ENCODE results near the gene QDPR. TPM values are rescaled to one million over a fixed set of nuclear protein-coding genes. Genes with fewer than 3 reads are reported as not detected.

The QDPR gene
- polyA plus RNA-seq, 1 of the 3 experiments (the other 2 are of a cell fraction), result 83.1 TPM

- TF ChIP-seq USF2 (IDR thresholded peaks at IDR 0.05; ENCODE audit: borderline replicate concordance, low read depth, low read length), result no peak
- TF ChIP-seq EP300 (IDR thresholded peaks at IDR 0.05; ENCODE audit: borderline replicate concordance in 1 of 2, low read depth in 1 of 2, low read length in 1 of 2), result no peak
These were observed 38.7 kb upstream of the QDPR start (continued) for GRCh38 chr4:17550549-17550948.

DNA sequence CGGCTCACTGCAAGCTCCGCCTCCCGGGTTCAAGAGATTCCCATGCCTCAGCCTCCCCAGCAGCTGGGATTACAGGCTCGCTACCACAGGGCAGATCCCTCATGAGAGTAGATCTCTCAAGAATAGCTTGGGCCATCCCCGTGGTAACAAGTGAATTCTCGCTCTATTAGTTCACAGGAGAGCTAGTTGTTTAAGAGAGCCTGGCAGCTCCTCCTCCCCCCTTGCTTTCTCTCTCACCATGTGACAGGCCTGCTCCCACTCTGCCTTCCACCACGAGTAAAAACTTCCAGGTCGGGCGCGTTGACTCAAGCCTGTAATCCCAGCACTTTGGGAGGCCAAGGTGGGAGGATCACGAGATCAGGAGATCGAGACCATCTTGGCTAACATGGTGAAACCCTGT is 34.8 kb upstream of the QDPR start:
- Histone ChIP-seq H3K9me2 (no peaks in the 10 kb centered on the region), H3K9me3 (no peaks in the 10 kb centered on the region), H3K4me1 (ENCODE audit: control insufficient read depth in 1 of 2, insufficient read depth in 2 of 2, low read depth in 1 of 2, low read length in 1 of 2) (peaks cover 0 to 3% of the 10 kb centered on the region in 2 experiments; a peak in 1 of 4 replicates), H2AFZ (ENCODE audit: low read depth) (no peak overlapping the region), H3K27me3 (ENCODE audit: insufficient read depth) (no peaks in the 10 kb centered on the region; the same call in 1 of the 2 replicates), H3K4me2 (no peak overlapping the region), H4K20me1 (ENCODE audit: insufficient read depth) (no peaks in the 10 kb centered on the region), H3F3A (replicated peaks; ENCODE audit: insufficient read depth) (no peaks in the 10 kb centered on the region), H3K79me2 (ENCODE audit: insufficient read depth) (no peaks in the 10 kb centered on the region), H3K36me3 (replicated peaks in 1 of 2; ENCODE audit: control insufficient read depth in 1 of 2, insufficient read depth in 2 of 2, low read length in 1 of 2) (no peaks in the 10 kb centered on the region), H3K4me3 (ENCODE audit: low read depth in 2 of 2, low read length in 1 of 2) (no peak overlapping the region), H3K9ac (no peak overlapping the region), H3K27ac (ENCODE audit: low read depth in 2 of 2, low read length in 1 of 2) (no peak overlapping the region)
- ChIA-PET CTCF (interaction anchor here (1.1 to 4.8 kb wide), 4 partner anchors 28 to 262 kb away, joined by 3 to 44 read pairs (median 4); partner anchors contain the start of genes DCAF16 and NCAPG), POLR2A (interaction anchor here (0.7 kb wide), 1 partner anchor 35 kb away, joined by 9 read pairs; the partner anchor contains the start of gene QDPR)
- 92% methylated on average over 6 of the region's 12 CpGs for WGBS (ENCODE audit: low lambda C conversion rate)
- DNase-seq, result no peak
- TF ChIP-seq REST (IDR thresholded peaks at IDR 0.05; ENCODE audit: low read depth, low read length), result no peak
- no peak for TF ChIP-seq RXRA (IDR thresholded peaks at IDR 0.05; ENCODE audit: borderline replicate concordance, low read depth)
- no peak for TF ChIP-seq JUND (IDR thresholded peaks at IDR 0.05)
- TF ChIP-seq, protein P1, sequence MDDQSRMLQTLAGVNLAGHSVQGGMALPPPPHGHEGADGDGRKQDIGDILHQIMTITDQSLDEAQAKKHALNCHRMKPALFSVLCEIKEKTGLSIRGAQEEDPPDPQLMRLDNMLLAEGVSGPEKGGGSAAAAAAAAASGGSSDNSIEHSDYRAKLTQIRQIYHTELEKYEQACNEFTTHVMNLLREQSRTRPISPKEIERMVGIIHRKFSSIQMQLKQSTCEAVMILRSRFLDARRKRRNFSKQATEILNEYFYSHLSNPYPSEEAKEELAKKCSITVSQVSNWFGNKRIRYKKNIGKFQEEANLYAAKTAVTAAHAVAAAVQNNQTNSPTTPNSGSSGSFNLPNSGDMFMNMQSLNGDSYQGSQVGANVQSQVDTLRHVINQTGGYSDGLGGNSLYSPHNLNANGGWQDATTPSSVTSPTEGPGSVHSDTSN (IDR thresholded peaks at IDR 0.05), result no peak
- no peak for TF ChIP-seq NFIC (IDR thresholded peaks at IDR 0.05; ENCODE audit: borderline replicate concordance)
- TF ChIP-seq RCOR1 (IDR thresholded peaks at IDR 0.05; ENCODE audit: low read length), result no peak
- no peak for TF ChIP-seq RFX5 (IDR thresholded peaks at IDR 0.05; ENCODE audit: low read length)
- TF ChIP-seq, protein P2, sequence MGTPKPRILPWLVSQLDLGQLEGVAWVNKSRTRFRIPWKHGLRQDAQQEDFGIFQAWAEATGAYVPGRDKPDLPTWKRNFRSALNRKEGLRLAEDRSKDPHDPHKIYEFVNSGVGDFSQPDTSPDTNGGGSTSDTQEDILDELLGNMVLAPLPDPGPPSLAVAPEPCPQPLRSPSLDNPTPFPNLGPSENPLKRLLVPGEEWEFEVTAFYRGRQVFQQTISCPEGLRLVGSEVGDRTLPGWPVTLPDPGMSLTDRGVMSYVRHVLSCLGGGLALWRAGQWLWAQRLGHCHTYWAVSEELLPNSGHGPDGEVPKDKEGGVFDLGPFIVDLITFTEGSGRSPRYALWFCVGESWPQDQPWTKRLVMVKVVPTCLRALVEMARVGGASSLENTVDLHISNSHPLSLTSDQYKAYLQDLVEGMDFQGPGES (IDR thresholded peaks at IDR 0.05; ENCODE audit: low read depth, low read length), result no peak
- no peak for TF ChIP-seq EZH2phosphoT487 (IDR thresholded peaks at IDR 0.05; ENCODE audit: borderline replicate concordance, low read depth)
- TF ChIP-seq MEF2A (IDR thresholded peaks at IDR 0.05; ENCODE audit: borderline replicate concordance, low read depth), result no peak
- TF ChIP-seq FOXJ3 (CRISPR knock-in tag; IDR thresholded peaks at IDR 0.05), result no peak
- TF ChIP-seq USF2 (IDR thresholded peaks at IDR 0.05; ENCODE audit: borderline replicate concordance, low read depth, low read length), result no peak
